ENCODE data around the gene CD300C. TPM values are rescaled to one million over a fixed set of nuclear protein-coding genes. Genes with fewer than 3 reads are reported as not detected.

The CD300C gene
- total RNA-seq, 4 donors from 2014 or later, result 0.54 to 2.3 TPM; not detected in 2

GRCh38 chr17:74493331-74493833 is 52.5 kb downstream of the CD300C start:
- TF ChIP-seq POLR2A (IDR thresholded peaks at IDR 0.05) (no peak), CTCF (IDR thresholded peaks at IDR 0.05) (peak; percentile 78 to 86 (median 82))
- H3K9me3 ChIP-seq, result no peaks in the 10 kb centered on the region
- 37 to 49% methylated on average over 3 to 8 of the region's 11 CpGs for WGBS, 2 donors (ENCODE audit: low coverage in 1 of 2)
- H3K4me3 ChIP-seq, result no peak overlapping the region
- H3K4me1 ChIP-seq, result no peaks in the 10 kb centered on the region
- no peak for ATAC-seq
- no peaks in the 10 kb centered on the region for H3K36me3 ChIP-seq
- no peak overlapping the region for H3K27ac ChIP-seq
- peaks cover 26% of the 10 kb centered on the region for H3K27me3 ChIP-seq

- 63 to 78% methylated on average over 5 to 7 of the region's 7 CpGs for WGBS, 2 donors (ENCODE audit: low coverage in 1 of 2)
- Histone ChIP-seq H3K27ac (no peak overlapping the region), H3K9me3 (no peaks in the 10 kb centered on the region), H3K4me1 (no peaks in the 10 kb centered on the region), H3K27me3 (peaks cover 26% of the 10 kb centered on the region), H3K4me3 (no peak overlapping the region), H3K36me3 (no peaks in the 10 kb centered on the region)
- ATAC-seq, result no peak
- TF ChIP-seq CTCF (IDR thresholded peaks at IDR 0.05), result no peak
These were observed 54.3 kb downstream of the CD300C start for GRCh38 chr17:74491626-74492025.

Other genes starting within 250 kb of the CD300C start
- 1 to 10 TPM in 2 of 4 donors, under 1 TPM in 2; 0.81 to 2.1 (median 1.5) TPM for gene KIF19, start 219.9 kb downstream of the CD300C start, total RNA-seq
- gene BTBD17, start 184.2 kb downstream of the CD300C start, total RNA-seq, result not detected
- gene GPR142, start 178.6 kb downstream of the CD300C start, total RNA-seq, result 1 to 10 TPM in 1 of 4 donors, not detected in 3; 1.1 TPM
- 10 to 100 TPM; 11.3 to 27.2 (median 14.3) TPM for gene GPRC5C, start 114.0 kb downstream of the CD300C start, total RNA-seq
- gene CD300A, start 79.5 kb downstream of the CD300C start, total RNA-seq, result 1 to 10 TPM; 2.0 to 5.8 (median 3.1) TPM
- 1 to 10 TPM in 1 of 4 donors, under 1 TPM in 1, not detected in 2; 0.67 to 1.0 TPM for gene CD300LB, start 14.6 kb downstream of the CD300C start, total RNA-seq
- gene CD300H, start 21.4 kb upstream of the CD300C start, total RNA-seq, result not detected
- gene CD300LD, start 46.2 kb upstream of the CD300C start, total RNA-seq, result not detected
- gene CD300E, start 77.6 kb upstream of the CD300C start, total RNA-seq, result 1 to 10 TPM in 1 of 4 donors, under 1 TPM in 3; 0.16 to 3.9 (median 0.41) TPM
- gene CD300LF, start 166.8 kb upstream of the CD300C start, total RNA-seq, result under 1 TPM in 1 of 4 donors, not detected in 3; 0.27 TPM
- 1 to 10 TPM; 1.2 to 5.1 (median 2.0) TPM for gene RAB37, start 191.1 kb upstream of the CD300C start, total RNA-seq
- gene NHERF1, start 202.5 kb upstream of the CD300C start, total RNA-seq, result 10 to 100 TPM; 10.3 to 25.7 (median 19.9) TPM
- 10 to 100 TPM; 21.7 to 34.7 (median 26.3) TPM for gene NAT9, start 230.2 kb upstream of the CD300C start, total RNA-seq